ENCODE measurements around the gene AICDA.

The AICDA gene

GRCh38 chr12:8554451-8555195 is 58.0 kb downstream of the AICDA start:
- no peak for DNase-seq (ENCODE audit: low read depth)

DNA sequence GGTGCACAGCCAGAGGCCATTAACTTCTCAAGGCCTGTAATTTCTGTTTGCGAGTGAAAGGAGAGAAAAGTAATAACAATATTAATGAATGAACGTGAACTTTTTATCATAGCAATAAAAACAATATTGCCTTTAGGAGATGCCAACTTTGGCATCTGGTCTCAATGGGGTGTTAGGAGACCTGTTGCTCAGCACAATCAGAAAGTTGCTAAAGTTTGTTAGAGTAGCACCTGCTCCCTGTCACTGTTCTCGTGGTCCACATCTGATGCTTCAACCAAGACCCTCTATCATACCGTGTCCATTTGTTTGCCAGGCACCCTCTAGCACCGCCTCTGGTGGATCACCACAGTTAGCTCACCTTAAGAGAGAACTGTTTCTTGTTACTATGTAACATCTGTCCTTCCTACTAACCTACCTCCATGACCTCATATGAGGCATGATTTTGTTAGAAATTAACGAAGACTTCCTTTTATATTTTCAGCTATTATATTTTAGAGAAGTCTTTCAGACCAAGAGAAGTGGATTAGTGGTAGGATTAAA is 59.5 kb downstream of the AICDA start:
- no peak for DNase-seq (ENCODE audit: low read depth)
